NCI-H128 (cell line): ENCODE measurements around the gene FCRLA.
"Not testable (repeated sequence)": the region's sequence is repeated elsewhere in the genome, so short reads cannot be mapped to it uniquely, and the experiment has no call there.

Experiments used
- DNase-seq: peaks from one replicate; lab custom pipeline; 2025; ENCODE audit not compliant: unreplicated experiment; lab: John Stamatoyannopoulos, UW

FCRLA gene

DNA sequence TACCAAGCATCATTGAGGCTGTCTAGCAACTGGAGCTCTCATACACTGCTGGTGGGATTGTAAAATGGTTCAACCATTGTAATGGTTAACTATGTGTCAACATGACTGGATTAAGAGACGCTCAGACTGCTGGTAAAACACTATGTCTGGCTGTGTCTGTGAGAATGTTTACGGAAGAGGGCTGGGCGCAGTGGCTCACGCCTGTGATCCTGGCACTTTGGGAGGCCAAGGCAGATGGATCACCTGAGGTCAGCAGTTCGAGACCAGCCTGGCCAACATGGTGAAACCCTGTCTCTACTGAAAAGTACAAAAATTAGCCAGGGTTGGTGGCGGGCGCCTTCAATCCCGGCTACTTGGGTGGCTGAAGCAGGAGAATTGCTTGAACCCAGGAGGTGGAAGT, 4.8 kb upstream of the FCRLA start:
- DNase-seq, result no peak

DNA sequence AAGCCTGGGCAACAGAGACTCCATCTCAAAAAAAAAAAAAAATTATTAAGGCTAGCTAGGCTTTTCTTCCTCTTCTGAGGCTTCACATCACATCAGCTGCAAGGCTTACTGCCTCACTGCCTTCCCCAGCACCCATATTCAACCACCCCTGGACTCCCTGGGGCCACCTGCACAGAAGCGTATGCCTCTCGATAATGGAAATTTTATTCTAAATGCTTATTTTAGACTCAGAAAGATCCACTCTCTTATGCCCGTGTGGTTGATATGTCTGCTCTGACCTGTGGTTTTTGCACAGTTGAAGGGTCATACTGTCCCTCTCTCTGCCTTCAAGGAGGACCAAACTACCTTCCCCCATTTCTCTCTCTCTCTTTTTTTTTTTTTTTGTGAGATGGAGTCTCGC, 1.5 kb upstream of the FCRLA start:
- no peak for DNase-seq

DNA sequence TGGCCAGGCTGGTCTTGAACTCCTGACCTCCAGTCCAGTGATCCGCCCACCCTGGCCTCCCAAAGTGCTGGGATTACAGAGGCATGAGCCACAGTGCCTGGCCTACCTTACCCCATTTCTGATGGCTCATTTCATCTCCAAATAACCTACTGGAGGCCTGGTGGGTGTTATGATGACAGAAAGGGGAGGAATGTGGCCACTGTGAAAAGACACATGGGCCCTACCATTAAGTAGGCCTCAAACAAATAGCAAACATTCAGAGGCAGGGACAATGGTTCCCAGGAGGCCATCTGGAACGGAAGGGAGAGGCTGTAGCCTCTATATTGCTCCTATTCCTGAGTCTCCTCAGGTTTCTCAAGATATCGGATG, 932 bp upstream of the FCRLA start:
- no peak for DNase-seq

DNA sequence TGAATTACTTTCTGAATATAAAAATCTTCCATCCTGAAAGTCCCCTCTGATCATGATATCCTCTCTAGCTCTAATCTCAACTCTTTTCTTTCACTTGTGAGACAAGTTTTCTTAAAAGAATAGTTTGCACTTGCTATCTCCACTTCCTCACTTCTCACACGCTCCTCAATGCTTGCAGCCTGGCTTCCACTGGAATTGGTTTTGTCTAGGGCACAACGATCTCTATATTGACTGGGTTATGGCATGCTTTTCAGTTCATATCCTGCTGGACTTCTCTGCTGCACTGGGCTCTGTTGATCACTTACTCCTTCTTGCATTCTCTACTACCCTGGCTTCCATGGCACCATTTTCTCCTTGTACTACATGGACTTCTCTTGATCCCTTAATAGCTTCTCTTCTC, 474 bp downstream of the FCRLA start:
- no peak for DNase-seq

DNA sequence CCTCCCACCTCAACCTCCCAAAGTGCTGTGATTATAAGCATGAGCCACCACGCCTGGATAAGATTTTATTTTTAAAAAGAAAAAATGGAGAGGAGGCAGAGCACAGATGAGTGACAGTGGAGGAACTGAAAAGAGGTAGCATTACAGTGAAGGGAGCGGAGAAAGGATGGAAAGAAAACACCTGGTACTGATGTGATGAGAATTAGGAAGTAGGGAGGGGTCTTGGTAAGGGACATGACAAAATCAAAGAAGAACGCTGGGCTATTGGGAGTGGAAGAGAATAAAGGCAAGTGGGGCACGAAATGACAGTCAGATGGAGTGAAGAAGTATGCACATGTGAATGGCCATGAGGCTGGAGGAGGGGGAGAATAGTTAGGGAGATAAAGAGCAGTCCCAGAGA, 2.3 kb downstream of the FCRLA start:
- DNase-seq, result no peak

DNA sequence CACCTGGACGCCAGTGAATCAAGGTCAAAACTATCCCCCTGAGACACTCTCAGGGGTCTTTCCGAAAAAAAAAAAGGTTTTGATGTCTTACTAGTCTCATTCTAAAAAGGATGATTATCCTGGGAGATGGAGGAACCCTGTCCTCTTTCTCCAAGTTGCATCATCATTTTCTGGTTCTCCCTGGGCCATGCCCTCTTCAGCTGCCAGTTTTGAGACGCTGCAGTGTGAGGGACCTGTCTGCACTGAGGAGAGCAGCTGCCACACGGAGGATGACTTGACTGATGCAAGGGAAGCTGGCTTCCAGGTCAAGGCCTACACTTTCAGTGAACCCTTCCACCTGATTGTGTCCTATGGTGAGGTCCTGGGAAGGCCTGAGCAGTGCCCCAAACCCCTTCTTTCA, 3.5 kb downstream of the FCRLA start:
- DNase-seq, result no peak

DNA sequence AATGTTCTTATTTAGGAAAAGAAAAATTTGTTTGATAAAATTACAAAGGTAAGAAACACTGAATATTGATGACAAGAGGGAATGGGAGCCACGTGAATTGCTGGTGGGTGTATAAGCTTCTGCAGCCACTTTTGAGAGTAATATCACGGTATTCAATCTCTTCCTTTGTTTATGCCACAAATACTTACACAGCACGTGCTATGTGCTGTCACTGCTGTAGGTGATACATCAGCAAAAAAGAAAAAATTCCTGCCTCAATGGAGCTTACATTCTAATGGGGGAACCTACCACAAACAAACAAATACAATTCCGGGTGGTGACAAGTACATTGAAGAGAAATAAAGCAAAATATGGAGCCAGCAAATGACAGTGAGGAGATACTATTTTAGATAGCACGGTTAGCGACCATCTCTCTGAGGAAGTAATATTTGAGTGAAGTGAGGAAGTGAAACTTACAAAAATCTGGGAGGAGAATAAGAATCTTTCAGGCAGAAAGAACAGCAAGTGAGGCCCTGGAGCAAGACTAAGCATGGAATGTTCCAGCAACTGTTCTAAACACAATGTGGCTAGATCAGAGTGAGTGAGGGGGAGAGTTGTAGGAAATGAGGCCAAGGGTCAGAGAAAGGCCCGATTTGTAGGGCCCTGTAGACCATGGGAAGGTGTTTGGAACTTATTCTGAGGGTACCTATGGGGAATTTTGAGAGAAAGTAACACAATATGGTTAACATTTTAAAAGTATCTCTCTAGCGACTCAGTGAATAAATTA, 11.7 kb downstream of the FCRLA start:
- DNase-seq, result no peak

DNA sequence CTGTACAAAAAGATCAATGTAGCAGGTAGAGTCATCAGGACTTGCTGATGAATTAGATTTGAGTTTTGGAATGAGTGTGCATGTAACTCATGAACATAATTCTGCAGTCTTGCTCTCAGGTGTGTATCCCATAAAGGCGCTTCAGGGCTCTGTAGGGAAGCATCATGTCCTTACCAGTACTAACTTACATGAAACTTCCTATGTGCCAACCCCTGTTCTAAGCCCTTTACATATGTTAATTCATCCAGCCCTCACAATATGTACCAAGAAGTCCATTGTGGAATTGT, 12.2 kb downstream of the FCRLA start:
- no peak for DNase-seq

DNA sequence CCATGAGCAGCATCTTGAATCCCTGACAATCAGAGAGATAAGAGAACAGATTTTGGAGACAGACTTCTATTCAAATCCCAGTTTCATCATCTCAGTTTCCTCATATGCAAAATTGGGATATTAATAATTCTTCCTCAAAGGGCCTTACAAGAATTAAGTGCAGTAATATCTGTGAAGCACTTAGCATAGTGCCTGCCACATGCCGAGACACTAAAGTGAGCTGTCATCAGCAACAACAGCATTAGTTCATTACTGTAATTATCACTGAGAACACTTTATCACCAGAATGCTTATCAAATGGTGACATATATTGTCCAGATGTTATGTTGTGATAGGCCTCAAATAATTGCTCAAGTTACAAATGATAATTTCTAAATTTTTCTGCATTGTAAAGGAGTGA, 13.4 kb downstream of the FCRLA start:
- DNase-seq, result no peak

DNA sequence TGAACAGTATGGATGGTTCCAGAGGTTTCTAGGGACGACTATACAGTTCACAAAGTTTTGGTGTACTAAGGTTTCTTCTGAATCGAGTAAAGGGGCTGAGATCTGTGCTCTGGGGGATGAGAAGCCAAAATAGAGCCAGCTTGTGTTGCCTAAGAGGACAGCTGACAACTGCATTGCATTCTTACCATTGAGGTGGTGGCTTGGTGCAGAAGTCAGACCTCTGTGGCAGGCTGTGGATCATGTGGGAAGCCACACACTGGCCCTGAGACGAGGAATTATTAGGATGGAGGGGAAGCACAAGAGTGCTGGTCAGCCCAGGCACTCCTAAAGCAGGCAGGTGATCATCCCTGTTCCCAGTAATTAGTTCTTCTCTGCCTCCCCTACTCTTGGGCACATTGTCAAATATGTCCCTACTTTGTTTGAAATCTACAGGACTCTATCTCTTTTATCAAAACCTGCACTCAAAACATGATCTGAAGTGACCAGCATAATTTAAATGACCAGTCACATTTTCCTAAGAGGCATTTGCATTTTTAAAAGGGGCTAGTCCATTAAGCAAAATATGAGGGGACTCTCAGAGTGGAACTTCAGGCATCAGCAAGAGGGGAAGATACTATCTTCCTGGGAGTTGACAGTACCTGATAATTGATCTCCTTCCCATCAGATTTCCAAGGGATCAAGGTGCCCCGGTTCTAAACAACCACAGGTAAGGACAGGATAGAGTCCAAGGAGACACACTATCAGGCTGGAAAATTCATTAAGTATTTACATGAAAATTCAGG, 14.1 kb downstream of the FCRLA start, which contains the start of gene FCRLB:
Gene FCRLB (plus strand): TSS at position 589 of the 782 bp plus-strand sequence. CDS start 1,129 bp downstream, outside the sequence.
- DNase-seq, result no peak

DNA sequence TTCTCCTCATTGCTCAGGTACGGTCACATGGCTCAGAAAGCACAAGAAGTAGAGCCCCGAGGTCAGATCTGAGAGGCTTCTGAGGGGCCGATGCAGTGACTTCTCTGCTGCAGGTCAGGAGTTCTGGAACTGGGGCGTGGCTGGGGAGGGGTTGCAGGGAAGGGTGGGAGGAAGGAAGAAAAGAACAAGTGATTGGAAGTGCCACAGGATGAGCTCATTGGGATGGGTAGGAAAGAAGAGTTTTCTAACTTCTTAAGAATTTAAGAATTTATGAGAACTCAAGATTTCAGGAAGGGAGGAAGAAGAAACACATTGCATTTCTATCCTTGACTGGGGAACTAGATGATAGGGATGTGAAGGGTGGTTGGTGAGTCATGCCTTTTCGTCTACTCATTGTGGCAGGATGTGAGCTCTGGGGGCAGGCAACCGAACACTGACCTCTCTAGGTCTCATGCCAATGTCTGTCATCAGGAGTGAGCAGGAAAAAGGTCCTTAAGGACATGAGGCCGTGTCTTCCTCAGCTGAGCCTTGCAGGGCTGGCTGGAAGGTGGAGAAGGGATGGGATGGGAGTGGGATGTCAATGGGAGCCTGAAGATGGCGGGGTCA, 14.8 kb downstream of the FCRLA start:
- no peak for DNase-seq

DNA sequence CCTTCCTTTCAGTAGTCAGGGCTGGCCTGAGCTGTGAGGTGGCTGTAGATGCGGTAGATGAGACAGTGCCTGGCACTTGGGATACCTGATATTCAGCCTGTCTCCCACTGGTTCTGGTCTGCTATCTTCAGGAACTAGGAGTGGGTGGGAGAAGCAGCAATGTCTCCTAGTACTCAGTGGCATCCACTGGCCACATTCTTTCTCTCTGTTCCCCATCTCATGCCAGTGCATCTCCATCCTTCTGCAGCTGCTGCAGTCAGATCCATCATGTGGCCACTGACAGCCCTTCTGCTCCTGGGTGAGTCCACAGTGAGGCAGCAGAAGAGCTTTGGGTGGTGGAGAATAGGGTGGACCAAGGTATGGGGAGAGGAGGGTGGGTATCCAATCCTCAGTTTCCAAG, 15.4 kb downstream of the FCRLA start:
- DNase-seq, result no peak

DNA sequence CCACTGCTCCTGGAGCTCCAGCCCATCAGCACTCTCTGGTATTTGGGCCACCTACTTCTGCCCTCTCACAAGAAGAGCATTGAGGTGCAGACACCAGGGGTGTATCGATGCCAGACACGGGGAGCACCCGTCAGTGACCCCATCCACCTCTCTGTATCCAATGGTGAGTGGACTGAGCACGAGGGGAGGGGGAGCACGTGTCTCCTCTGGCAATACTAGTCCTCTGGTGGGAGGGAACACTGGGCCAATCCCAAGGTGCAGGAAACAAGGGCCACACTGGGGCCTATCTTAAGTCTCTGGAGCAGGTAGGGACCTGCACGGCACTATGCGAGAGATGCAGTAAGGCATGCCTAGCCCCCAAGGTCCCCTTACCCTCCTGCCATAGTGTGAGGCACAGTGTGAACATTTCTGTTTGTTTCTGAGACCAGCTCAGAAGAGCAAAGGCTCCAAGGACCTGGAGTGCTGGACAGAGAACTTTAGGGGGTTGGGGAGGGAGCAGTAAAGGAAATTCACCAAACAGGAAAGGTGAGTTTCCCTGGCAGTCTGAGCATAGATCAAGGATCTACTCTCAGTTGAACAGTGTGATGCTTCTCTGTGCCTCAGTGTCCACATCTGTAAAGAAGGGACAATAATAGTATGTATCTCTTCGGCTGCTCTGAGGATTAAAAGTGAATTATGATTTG, 16.6 kb downstream of the FCRLA start:
- no peak for DNase-seq

DNA sequence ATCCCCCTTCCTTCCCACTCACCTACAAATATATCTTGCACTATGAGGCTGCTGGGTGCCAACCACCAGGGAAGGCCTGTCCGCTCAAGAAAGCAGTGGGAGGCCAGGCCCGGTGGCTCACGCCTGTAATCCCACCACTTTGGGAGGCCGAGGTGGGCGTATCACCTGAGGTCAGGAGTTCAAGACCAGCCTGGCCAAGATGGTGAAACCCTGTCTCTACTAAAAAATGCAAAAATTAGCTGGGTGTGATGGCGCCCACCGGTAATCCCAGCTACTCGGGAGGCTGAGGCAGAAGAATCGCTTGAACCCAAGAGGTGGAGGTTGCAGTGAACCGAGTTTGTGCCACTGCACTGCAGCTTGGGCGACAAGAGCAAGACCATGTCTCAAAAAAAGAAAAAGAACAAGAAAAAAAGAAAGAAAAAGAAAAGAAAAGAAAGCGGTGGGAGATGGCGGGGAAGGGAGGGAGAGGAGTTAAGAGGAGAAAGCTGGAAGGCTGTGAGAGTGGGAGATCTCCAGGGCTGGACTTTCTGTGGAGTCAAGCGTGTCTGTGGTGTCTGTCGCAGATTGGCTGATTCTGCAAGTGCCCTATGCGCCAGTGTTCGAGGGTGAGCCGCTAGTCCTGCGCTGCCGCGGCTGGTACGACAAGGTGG, 18.4 kb downstream of the FCRLA start:
- DNase-seq, result not testable (repeated sequence)

DNA sequence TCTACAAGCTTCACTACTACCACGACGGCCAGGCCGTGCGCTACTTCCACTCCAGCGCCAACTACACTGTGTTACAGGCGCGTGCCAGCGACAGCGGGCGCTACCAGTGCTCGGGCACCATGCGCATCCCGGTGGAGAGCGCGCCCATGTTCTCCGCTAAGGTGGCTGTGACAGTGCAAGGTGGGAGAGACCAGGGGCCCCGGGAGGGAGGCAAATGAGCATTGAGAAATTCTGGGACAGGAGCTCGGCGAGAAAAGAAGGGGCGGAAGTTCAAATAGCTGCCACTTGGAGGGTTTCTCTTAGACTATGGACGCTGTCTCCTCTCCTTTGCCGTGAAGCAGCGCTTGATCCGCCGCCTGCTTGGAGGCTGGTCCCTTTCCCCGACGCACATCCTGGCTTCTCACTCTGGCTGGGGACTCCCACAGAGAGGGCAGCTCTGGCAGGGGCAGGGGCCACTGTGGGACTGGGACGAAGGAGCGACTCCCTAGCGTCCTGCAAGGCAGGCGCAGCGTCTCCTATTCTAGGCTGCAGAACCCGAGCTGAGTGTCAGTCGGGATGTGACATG, 19.0 kb downstream of the FCRLA start:
- DNase-seq, result no peak

DNA sequence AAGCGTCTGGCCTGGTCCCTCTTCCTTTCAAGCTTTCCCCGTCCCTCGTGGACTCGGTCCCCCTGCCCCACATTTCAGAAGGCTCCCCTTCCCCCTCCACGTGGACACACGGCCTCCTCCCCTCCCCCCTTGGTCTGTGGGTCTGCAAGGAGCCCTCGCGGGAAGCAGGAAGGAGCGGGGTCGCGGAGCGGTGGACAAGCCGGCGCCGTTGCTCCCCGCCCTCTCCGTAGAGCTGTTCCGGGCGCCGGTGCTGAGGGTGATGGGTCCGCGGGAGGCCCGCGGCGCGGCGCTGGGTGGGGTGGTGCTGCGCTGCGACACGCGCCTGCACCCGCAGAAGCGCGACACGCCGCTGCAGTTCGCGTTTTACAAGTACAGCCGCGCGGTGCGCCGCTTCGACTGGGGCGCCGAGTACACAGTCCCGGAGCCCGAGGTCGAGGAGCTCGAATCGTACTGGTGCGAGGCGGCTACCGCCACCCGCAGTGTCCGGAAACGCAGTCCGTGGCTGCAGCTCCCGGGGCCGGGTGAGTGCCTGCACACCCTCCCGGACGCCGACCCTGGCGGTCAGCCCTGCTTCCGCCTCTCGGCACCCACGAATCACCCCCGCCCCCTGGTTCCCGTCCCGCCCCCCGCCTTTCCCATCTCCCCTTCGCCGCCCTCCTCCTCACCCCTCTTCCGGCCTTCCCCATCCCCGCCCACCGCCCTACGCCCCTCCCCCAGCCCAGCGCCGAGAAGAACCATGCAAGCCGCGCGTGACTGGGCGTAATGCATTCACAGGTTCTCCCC, 19.6 kb downstream of the FCRLA start:
- no peak for DNase-seq

DNA sequence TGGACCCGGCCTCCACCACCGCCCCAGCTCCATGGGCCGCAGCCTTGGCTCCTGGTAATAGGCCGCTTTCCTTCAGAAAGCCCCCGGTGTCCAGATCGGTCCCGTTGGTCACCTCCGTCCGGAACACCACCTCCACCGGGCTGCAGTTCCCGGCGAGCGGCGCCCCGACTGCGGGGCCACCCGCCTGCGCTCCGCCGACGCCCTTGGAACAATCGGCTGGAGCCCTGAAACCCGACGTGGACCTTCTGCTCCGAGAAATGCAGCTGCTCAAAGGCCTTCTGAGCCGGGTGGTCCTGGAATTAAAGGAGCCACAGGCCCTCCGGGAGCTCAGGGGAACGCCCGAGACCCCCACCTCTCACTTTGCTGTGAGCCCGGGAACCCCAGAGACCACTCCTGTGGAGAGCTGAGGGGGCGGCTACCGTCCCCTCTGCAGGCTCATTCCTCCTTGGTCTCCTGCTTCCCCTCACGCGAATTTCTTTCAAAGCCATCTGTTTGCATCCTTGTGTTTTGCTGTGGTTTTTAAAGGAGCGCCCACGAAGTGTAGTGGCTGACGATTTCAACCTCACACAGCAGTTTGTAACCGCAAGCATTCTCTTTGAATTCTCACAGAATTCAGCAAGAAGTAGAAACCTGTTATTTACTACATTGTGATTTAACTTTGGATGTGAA, 20.4 kb downstream of the FCRLA start:
- DNase-seq, result no peak

DNA sequence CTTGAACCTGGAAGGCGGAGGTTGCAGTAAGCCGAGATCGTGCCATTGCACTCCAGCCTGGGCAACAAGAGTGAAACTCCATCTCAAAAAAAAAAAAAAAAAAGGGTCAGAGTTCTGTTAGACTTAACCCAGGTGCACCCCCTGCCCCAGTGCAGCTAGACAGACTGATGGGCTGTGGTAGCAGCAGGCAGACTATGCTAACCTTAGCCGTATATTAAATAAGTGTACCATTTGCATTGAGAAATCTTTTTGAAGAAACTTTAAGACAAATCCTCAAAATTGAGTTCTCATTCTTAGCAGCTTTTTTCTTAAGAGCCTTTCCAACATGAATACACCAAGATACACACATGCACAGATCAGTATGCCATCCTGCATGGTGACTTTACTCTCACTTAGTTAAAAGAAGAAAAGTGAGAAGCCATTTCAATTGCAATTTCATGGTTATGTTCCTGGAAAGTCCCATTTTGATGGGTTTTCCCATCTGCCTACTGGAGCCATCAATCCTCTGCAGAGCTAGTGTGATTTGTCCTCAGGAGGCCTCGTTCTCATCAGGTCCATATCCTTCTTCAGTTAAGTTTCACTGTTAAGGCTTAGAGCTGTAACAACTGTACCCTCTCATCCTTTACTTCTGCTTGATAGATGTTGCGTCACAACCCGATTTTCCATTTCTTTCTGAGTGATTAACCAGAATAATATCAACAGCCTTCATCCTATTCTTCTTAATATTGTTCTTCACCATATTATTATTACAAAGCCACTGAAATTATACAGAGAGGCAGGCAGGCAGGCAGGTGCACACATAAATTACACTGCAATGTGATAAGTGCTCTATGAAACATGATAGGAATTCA, 21.6 kb downstream of the FCRLA start:
- DNase-seq, result no peak
